K562 (cell line): ENCODE measurements around the gene EML6. TPM values are rescaled to one million over a fixed set of nuclear protein-coding genes. Genes with fewer than 3 reads are reported as not detected.

Experiments
- ATAC-seq: fragments of 200-7000 bp; cut with Tn5 transposase; 3 replicates; pipeline ENCODE4 v1.9.1; 2020; ENCODE audit warnings: moderate library complexity
- BruUV-seq: library from RNA; stranded (reverse); fragments of 400-500 nt; replicated peaks from 2 replicates; lab custom pipeline; 2021; lab: Mats Ljungman, UMichigan
- CTCF ChIA-PET: fragments of 300-600 bp; formaldehyde crosslinking; extraction: SDS; loops from one replicate; lab custom pipeline; 2021; ENCODE audit warnings: low intra/inter-chr PET ratio; lab: Yijun Ruan, JAX
- POLR2A ChIA-PET: fragments of 300-600, 350-650 bp; sonication (Branson Sonifier 250); formaldehyde crosslinking; extraction: SDS; loops from one replicate; lab custom pipeline; 2021; ENCODE audit warnings: antibody characterized with exemption, inconsistent platforms; lab: Yijun Ruan, JAX
- DNase-seq, 4 experiments: peaks; one replicate each; pipeline versions ENCODE4 v3.0.0 to v3.0.0-alpha.2; 2011 to 2018; ENCODE audit warnings: low spot score in 3 of 4, mixed read lengths in 3 of 4; ENCODE audit errors: extremely low read depth in 1 of 4
- FAIRE-seq: peaks from 2 replicates; lab custom pipeline; 2011; peaks lifted over from hg19 to GRCh38; lab: Jason Lieb, UNC
- H2AFZ ChIP-seq: 2 replicates; pipeline ENCODE4 v1.6.0; 2011; ENCODE audit warnings: low read depth, low read length, control low read depth, inconsistent platforms
- H3K27ac ChIP-seq: fragments of 200-600 bp; 3 replicates; pipeline ENCODE4 v1.8.0; 2011; ENCODE audit warnings: low read depth, mild to moderate bottlenecking, control low read depth, inconsistent platforms, low read length, moderate library complexity, mixed read lengths; ENCODE audit errors: extremely low read depth
- H3K27me3 ChIP-seq, 2 experiments: fragments of 300-600 bp in 1 of 2; 2 replicates in 1 of 2; 3 replicates in 1 of 2; pipeline versions ENCODE4 v1.6.0 to v1.8.0; 2011; ENCODE audit warnings: inconsistent platforms in 2 of 2, low read length in 2 of 2, mild to moderate bottlenecking in 1 of 2, mixed read lengths in 1 of 2, moderate library complexity in 1 of 2; ENCODE audit not compliant: control insufficient read depth in 2 of 2, insufficient read depth in 2 of 2
- H3K36me3 ChIP-seq: fragments of 300-600 bp; 3 replicates; pipeline ENCODE4 v1.8.0; 2011; ENCODE audit warnings: mild to moderate bottlenecking, low read length, inconsistent platforms; ENCODE audit not compliant: control insufficient read depth, insufficient read depth
- H3K4me1 ChIP-seq, 2 experiments: fragments of 200-600 bp in 1 of 2; replicated peaks in 1 of 2; 2 replicates in 1 of 2; 3 replicates in 1 of 2; pipeline versions ENCODE4 v1.5.1 to v1.8.0; 2011; ENCODE audit warnings: inconsistent platforms in 2 of 2, low read length in 2 of 2, mild to moderate bottlenecking in 1 of 2, mixed read lengths in 1 of 2, moderate library complexity in 1 of 2; ENCODE audit not compliant: control insufficient read depth in 2 of 2, insufficient read depth in 2 of 2
- H3K4me2 ChIP-seq: 2 replicates; pipeline ENCODE4 v1.6.1; 2011; ENCODE audit warnings: low read length, control low read depth, inconsistent platforms, mixed read lengths; ENCODE audit not compliant: insufficient read depth
- H3K4me3 ChIP-seq: fragments of 200-600 bp; sonication (generic), shearing (Covaris generic); 2 replicates; pipeline ENCODE4 v1.5.1; 2016; ENCODE audit warnings: control low read depth, inconsistent platforms
- H3K79me2 ChIP-seq: fragments of 200-600 bp; 3 replicates; pipeline ENCODE4 v1.8.0; 2011; ENCODE audit warnings: low read length, inconsistent platforms; ENCODE audit not compliant: control insufficient read depth, insufficient read depth
- H3K9ac ChIP-seq, 2 experiments: 2 replicates each; pipeline versions ENCODE4 v1.6.0 to v1.6.1; 2011; ENCODE audit warnings: low read depth in 2 of 2, low read length in 2 of 2, control low read depth in 1 of 2, inconsistent platforms in 1 of 2, mild to moderate bottlenecking in 1 of 2, mixed read lengths in 1 of 2; ENCODE audit not compliant: insufficient read depth in 1 of 2
- H3K9me1 ChIP-seq: one replicate; pipeline ENCODE4 v1.6.0; 2011; ENCODE audit warnings: inconsistent platforms, mild to moderate bottlenecking, low read length, moderate library complexity; ENCODE audit not compliant: control insufficient read depth, insufficient read depth
- H3K9me3 ChIP-seq: replicated peaks from 2 replicates; pipeline ENCODE4 v1.5.1; 2011; ENCODE audit warnings: low read depth, low read length, inconsistent platforms; ENCODE audit not compliant: control insufficient read depth, insufficient read depth
- H4K20me1 ChIP-seq: replicated peaks from 2 replicates; pipeline ENCODE4 v1.6.1; 2011; ENCODE audit warnings: low read length, inconsistent platforms, mixed read lengths; ENCODE audit not compliant: control insufficient read depth, insufficient read depth
- CTBP1 ChIP-seq: fragments of 450-650 bp; IDR thresholded peaks from 2 replicates; pipeline ENCODE4 v1.6.1; 2016; ENCODE audit warnings: borderline replicate concordance
- ESRRB ChIP-seq: fragments of 250-450 bp; sonication (Bioruptor Pico); IDR thresholded peaks from 2 replicates; pipeline ENCODE4 v1.5.0; 2020; ENCODE audit warnings: mild to moderate bottlenecking, moderate library complexity, borderline replicate concordance
- GABPB2 ChIP-seq: fragments of 250-450 bp; sonication (Bioruptor Pico); conservative IDR thresholded peaks from 2 replicates; pipeline ENCODE4 v1.5.1; 2021; ENCODE audit warnings: mild to moderate bottlenecking
- LARP7 ChIP-seq: fragments of 450-650 bp; IDR thresholded peaks from 2 replicates; pipeline ENCODE4 v1.6.1; 2016
- LCOR ChIP-seq: sonication (generic); formaldehyde crosslinking; IDR thresholded peaks from 2 replicates; pipeline ENCODE4 v1.8.0; 2022; ENCODE audit warnings: mild to moderate bottlenecking, missing genetic modification reagents
- MCM7 ChIP-seq, 2 experiments: fragments of 450-650 bp; IDR thresholded peaks; 2 replicates each; pipeline ENCODE4 v1.6.1; 2016 to 2018
- NBN ChIP-seq: fragments of 450-650 bp; IDR thresholded peaks from 2 replicates; pipeline ENCODE4 v1.6.1; 2016; ENCODE audit warnings: low read depth, mild to moderate bottlenecking
- ZNF699 ChIP-seq: fragments of 250-450 bp; sonication (Bioruptor Pico); IDR thresholded peaks from 2 replicates; pipeline ENCODE4 v1.8.0; 2021; ENCODE audit warnings: mild to moderate bottlenecking, moderate library complexity; ENCODE audit not compliant: insufficient replicate concordance
- WGBS: fragments of 100-300 bp; shearing (Covaris generic); methylation state at CpG from one replicate; pipeline ENCODE4 v1.1.6; 2016; ENCODE audit warnings: low coverage, mixed read lengths; ENCODE audit not compliant: insufficient coverage; ENCODE audit errors: missing lambda C conversion rate; 5-methylcytosine and 5-hydroxymethylcytosine counted together
- in situ Hi-C: fragments of 300-500 bp; cut with MboI; formaldehyde crosslinking; loops from 4 replicates; pipeline ENCODE4 v1.15.0; 2018; ENCODE audit warnings: inconsistent platforms, mixed read lengths
- intact Hi-C: fragments of 100-400 bp; cut with micrococcal nuclease; formaldehyde crosslinking; loops from 2 replicates; pipeline ENCODE4 v1.14.2; 2022
- polyA plus RNA-seq, 8 experiments: library from polyadenylated mRNA; depleted of rRNA in 4 of 8; stranded (reverse) in 5 of 8; unstranded in 3 of 8; fragments of >200 nt; fragmentation: Nextera tagmentation in 2 of 8; fragmentation: Illumina TruSeq in 1 of 8; extraction: Ambion mirVana in 2 of 8; extraction: Trizol in 1 of 8; gene quantifications; 2 replicates each; pipeline versions ENCODE4 v1.2.1 to v1.2.3, GENCODE V29; 2011 to 2014; ENCODE audit warnings: inconsistent platforms in 1 of 8, missing spikeins in 1 of 8
- total RNA-seq, 7 experiments: library from RNA; depleted of rRNA in 6 of 7; stranded (reverse); fragments of >200 nt in 6 of 7; fragmentation: Illumina TruSeq in 2 of 7; extraction: Trizol in 2 of 7; gene quantifications; 2 replicates each; pipeline versions ENCODE4 v1.2.1 to v1.2.3, GENCODE V29; 2011 to 2021; ENCODE audit warnings: low replicate concordance in 1 of 7
- TF ChIP-seq, protein P1 (sequence below): fragments of 450-650 bp; formaldehyde crosslinking; IDR thresholded peaks from 2 replicates; pipeline ENCODE4 v1.4.0; 2022; ENCODE audit warnings: missing genetic modification characterization

The EML6 gene
- total and polyA plus RNA-seq, 9 of the 15 experiments (the other 6 are each of a cell fraction or from before 2014, with no cell fraction given) = 0.07 to 0.56 (median 0.25) TPM

DNA sequence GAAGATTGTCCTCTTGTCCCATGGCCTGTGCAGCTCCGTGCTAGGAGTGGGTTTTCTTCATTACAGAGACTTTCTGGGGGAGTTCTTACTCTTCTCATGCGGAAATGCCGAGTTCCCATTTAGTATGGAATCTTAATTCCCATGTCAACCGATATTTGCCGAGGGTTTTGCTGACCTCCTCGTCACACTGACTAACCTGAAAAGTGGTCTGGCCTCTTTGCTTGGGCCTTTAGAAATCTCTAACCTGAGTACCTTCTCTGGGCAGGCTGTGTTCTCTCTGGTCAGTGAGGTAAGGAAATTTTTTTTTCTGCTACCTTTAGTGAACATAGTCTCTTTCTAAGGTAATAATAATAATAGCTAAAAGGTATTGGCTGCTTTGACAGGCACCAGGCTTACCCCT lies 10.9 kb upstream of the EML6 start:
- ATAC-seq (no peak), FAIRE-seq (no peak)

DNA sequence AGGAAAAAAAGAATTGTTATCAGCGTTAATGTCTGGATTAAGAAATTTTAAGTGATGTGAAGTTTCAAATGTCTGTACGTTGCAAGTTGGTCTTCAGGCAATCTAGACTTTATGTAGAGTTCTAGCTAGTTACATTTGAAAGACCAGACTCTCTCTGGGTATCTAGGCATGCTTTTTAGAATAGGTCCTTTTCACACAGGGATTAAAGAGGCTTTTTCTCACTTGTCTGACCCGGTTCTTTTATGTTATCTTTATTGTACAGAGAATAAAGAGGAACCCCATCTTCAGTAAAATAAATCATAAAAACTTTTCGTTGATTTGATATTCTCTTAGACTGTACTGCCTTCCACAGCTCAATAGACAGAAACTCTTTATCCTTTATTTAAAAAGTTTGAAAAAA lies 8.5 kb upstream of the EML6 start:
- CTCF ChIA-PET = no interaction called here
- DNase-seq = no peak

More for the DNA sequence above, 10.9 kb upstream of the EML6 start:
- TF ChIP-seq, protein P1, sequence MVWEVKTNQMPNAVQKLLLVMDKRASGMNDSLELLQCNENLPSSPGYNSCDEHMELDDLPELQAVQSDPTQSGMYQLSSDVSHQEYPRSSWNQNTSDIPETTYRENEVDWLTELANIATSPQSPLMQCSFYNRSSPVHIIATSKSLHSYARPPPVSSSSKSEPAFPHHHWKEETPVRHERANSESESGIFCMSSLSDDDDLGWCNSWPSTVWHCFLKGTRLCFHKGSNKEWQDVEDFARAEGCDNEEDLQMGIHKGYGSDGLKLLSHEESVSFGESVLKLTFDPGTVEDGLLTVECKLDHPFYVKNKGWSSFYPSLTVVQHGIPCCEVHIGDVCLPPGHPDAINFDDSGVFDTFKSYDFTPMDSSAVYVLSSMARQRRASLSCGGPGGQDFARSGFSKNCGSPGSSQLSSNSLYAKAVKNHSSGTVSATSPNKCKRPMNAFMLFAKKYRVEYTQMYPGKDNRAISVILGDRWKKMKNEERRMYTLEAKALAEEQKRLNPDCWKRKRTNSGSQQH (CRISPR knock-in tag) = no peak
- TF ChIP-seq LCOR (CRISPR knock-in tag) (no peak), MCM7 (IDR thresholded peaks at IDR 0.05) (no peak), ZNF699 (CRISPR knock-in tag) (no peak), CTBP1 (no peak), NBN (no peak)
- H3K36me3 ChIP-seq = no peaks in the 10 kb centered on the region
- H3K9ac ChIP-seq = no peak overlapping the region
- H3K4me3 ChIP-seq = no peak overlapping the region
- no peaks in the 10 kb centered on the region for H3K9me3 ChIP-seq
- ChIA-PET CTCF (no interaction called here), POLR2A (no interaction called here)
- no peaks in the 10 kb centered on the region for H3K9me1 ChIP-seq
- H2AFZ ChIP-seq = no peak overlapping the region
- 6% methylated on average over 6 of the region's 6 CpGs for WGBS
- H3K27me3 ChIP-seq = peaks cover 23 to 26% of the 10 kb centered on the region in 2 experiments; a peak in 4 of 5 replicates
- H3K79me2 ChIP-seq = no peaks in the 10 kb centered on the region
- no peak for DNase-seq
- H3K27ac ChIP-seq = no peak overlapping the region
- H3K4me2 ChIP-seq = no peak overlapping the region
- in situ Hi-C loops = no loop called here
- BruUV-seq = no TSS peak
- intact Hi-C loops = no loop called here
- no peaks in the 10 kb centered on the region for H4K20me1 ChIP-seq
- peaks cover 0 to 16% of the 10 kb centered on the region in 2 experiments; a peak in 2 of 5 replicates for H3K4me1 ChIP-seq

More for the DNA sequence above, 8.5 kb upstream of the EML6 start:
- H3K9me1 ChIP-seq = no peaks in the 10 kb centered on the region
- H3K9me3 ChIP-seq = no peaks in the 10 kb centered on the region
- no TSS peak for BruUV-seq
- H3K4me3 ChIP-seq = no peak overlapping the region
- peaks cover 0 to 3% of the 10 kb centered on the region in 2 experiments; a peak in 1 of 5 replicates for H3K4me1 ChIP-seq
- POLR2A ChIA-PET = no interaction called here
- no peak overlapping the region for H2AFZ ChIP-seq
- no peaks in the 10 kb centered on the region for H4K20me1 ChIP-seq
- no peak overlapping the region for H3K4me2 ChIP-seq
- 0% methylated on average over 4 of the region's 4 CpGs for WGBS
- intact Hi-C loops = no loop called here
- no peaks in the 10 kb centered on the region for H3K79me2 ChIP-seq
- no peak for ATAC-seq
- FAIRE-seq = peak; percentile 19
- no peak overlapping the region for H3K27ac ChIP-seq
- in situ Hi-C loops = no loop called here
- no peak overlapping the region for H3K9ac ChIP-seq
- peaks cover 5 to 7% of the 10 kb centered on the region in 2 experiments; a peak in 3 of 5 replicates for H3K27me3 ChIP-seq
- no peak for TF ChIP-seq ESRRB (CRISPR knock-in tag)
- TF ChIP-seq LARP7 = no peak
- TF ChIP-seq GABPB2 (CRISPR knock-in tag) = no peak
- H3K36me3 ChIP-seq = no peaks in the 10 kb centered on the region
